Hepatic stellate cell (primary cell): ENCODE measurements around the gene PHLPP1.

Source experiments
- DNase-seq: peaks from one replicate; pipeline ENCODE4 v3.0.0; 2011; ENCODE audit warnings: low spot score

Gene PHLPP1

GRCh38 chr18:62810682-62811081, 95.3 kb downstream of the PHLPP1 start:
- no peak for DNase-seq

GRCh38 chr18:62811674-62812073, 96.3 kb downstream of the PHLPP1 start:
- DNase-seq, result no peak

GRCh38 chr18:62812242-62812641, 96.9 kb downstream of the PHLPP1 start:
- no peak for DNase-seq

DNA sequence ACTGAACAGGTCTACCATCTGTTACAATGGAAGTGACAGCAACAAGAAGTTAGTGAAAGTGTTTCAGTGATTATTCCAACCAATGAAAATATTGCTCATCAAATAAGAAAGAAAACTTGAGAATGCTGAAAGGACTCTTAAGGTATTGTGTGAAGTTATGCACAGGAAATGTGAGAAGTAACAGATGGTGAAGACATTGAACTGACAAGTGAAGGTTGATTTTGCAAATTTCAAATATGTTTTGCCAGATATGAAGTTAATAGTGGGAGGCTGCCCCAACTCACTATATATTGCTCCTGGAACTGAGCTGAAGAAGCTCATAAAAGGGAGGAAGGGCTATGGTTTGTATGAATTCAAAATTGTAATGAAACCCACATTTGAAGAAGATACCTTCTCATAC, 97.5 kb downstream of the PHLPP1 start:
- DNase-seq, result no peak

- no peak for DNase-seq
Observed at GRCh38 chr18:62814132-62814759, 98.9 kb downstream of the PHLPP1 start.

GRCh38 chr18:62825382-62825781, 110.0 kb downstream of the PHLPP1 start:
- no peak for DNase-seq

DNA sequence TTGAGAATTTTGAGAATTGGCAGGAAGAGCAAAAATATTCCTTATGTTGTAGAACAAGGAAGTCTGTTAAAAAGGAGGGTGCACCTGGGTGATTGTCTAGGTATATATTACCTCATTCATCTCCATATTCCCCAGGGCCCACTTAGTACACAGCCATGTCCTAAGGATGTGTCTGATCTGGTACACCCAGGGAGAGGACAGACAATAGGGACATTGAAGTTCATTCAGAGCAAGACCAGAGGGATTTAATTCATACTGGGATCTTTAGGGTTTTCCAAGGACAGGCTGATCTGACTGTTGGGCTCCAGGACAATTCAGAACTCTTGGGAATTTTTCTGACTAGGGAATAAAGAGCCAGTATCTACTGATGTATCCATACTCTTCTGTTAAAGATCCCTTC, 112.1 kb downstream of the PHLPP1 start:
- no peak for DNase-seq

DNA sequence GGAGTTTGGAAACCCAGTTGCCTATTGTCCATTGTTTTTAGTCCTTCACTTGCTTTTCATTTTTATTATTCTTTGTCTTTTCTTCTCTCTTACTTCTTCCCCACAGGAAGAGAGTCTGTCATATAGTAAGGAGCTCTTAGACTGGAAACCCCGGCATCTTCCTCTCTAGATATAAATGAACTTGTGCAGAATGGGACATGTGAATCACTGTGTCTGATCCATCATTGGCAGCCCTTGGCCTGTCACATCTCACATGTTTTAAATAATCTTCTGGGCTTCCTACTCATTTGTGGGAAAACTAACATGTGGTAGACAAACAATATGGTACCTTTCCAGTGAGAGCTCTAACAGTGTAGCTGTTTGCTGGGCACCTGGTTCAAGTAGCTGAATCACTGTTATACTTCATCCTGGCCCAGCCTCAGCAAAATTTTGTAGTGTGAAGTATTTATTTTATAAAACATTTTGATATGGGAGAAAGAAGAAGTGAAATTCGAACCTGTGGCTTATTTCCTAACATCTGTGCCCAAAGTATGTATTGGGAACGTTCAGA, 112.8 kb downstream of the PHLPP1 start:
- no peak for DNase-seq

DNA sequence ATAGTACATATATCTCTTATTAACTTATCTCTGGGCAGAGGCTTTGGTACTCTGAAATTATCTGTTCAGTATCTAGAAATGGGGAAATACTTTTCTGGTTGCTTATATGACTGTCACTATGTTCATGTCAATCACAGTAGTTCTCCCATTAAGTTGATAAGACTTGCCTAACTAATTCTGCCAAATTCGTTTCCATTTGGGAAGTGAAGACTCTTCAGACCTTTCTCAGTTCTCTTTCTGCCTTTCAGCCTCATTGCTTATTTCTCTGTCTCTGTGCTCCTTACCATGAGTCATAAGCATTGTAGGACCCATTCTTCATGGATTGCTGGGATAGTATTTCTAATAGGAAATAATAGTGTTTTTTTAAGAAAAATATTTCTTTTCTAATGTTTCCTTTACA, 113.5 kb downstream of the PHLPP1 start:
- DNase-seq, result no peak

- no peak for DNase-seq
Observed at GRCh38 chr18:62829936-62830335, 114.6 kb downstream of the PHLPP1 start.

- no peak for DNase-seq
Observed at GRCh38 chr18:62832282-62832681, 116.9 kb downstream of the PHLPP1 start.

- no peak for DNase-seq
Observed at GRCh38 chr18:62833494-62833893, 118.2 kb downstream of the PHLPP1 start.

DNA sequence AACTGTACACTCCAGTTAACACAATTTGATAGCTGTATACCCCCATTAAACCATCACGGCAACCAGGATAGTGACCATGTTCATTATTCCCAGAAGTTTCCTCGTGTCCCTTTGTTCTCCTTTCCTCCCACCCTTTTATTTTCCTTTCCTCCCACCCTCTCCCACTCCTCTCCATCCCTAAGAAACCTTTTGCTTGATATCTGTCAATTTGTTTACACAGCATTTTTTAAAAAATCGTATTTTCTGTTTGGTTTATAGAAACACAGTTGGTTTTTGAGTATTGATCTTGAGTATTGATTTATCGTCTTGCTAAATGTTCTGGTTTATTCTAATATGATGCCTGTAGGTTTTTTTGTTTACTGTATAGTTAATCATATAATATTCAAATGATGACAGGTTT, 119.4 kb downstream of the PHLPP1 start:
- DNase-seq, result no peak

- DNase-seq, result no peak
Observed at GRCh38 chr18:62837011-62837410, 121.7 kb downstream of the PHLPP1 start.

GRCh38 chr18:62838475-62839098, 123.2 kb downstream of the PHLPP1 start:
- DNase-seq, result no peak

DNA sequence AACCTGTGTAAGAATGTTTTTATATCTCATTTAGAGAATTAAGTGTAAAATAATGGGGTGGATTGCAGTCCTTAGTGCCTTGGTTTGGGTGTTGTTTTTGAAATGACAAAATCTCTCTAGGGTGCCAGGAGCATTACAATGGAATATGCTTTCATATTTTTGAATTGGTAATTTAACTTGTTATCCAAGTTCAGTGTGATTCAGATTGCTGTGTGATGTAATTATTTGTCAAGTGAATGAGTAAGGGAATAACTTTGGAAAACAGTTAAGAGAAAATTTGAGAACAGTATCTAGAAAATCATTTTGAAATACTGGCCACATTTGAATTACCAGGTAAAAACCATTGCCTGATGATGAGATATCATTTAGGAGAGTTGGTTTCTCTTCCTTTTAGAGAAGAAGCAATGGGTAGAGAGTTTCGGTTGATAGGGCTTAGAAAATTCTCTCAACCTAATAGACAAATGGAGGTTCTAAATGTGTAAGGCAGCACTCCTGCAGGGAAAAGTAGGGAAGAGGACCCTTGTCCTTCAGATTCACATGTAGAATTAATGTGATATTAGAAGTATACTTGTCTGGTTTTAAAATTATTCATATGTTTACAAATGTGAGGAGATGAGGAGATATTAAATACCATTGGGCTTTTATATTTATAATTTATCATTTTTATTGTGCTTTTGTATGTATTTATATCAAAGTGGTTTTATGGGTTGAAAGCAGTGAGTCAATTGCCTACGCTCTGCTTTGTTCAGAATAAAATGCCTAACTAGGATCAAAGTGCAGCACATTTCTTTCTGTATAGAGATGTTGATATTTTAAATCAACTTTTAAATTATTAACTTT, 124.8 kb downstream of the PHLPP1 start:
- no peak for DNase-seq

- no peak for DNase-seq
Observed at GRCh38 chr18:62841405-62841804, 126.1 kb downstream of the PHLPP1 start.

GRCh38 chr18:62842898-62843297, 127.6 kb downstream of the PHLPP1 start:
- no peak for DNase-seq

- DNase-seq, result no peak
Observed at GRCh38 chr18:62844850-62845643, 129.7 kb downstream of the PHLPP1 start.

- DNase-seq, result no peak
Observed at GRCh38 chr18:62846313-62846712, 131.0 kb downstream of the PHLPP1 start.

- no peak for DNase-seq
Observed at GRCh38 chr18:62847081-62847480, 131.7 kb downstream of the PHLPP1 start.

DNA sequence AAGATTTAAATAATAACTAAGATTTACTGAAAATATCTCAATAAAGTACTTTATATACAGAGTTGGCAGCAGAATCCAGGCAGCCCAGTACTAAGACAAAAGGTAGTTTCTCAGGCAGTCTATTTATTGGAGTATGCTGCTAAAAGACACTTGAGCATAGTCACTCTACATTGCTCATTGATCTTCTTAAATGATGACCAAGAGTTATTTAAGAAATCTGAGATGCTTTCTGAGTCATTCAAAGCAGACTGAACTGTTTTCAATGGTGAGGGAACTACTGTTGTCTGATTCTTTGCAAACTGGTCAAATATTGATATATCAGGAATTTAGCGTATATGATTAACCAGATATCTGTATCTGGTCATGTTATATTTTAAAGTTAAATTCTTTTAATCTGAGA, 133.6 kb downstream of the PHLPP1 start:
- no peak for DNase-seq
